H9 (cell line): ENCODE data around the gene ZNF576. TPM values are rescaled to one million over a fixed set of nuclear protein-coding genes. Genes with fewer than 3 reads are reported as not detected.

Source experiments
- DNase-seq: peaks from one replicate; pipeline ENCODE4 v3.0.0-alpha.2; 2017
- H2AFZ ChIP-seq: one replicate; pipeline ENCODE4 v1.6.1; 2013; ENCODE audit warnings: mild to moderate bottlenecking, low read length, control low read depth, moderate library complexity
- H2AK5ac ChIP-seq: 2 replicates; pipeline ENCODE4 v1.6.1; 2013; ENCODE audit warnings: low read length, control low read depth, mixed read lengths; ENCODE audit not compliant: insufficient read length
- H2BK120ac ChIP-seq: one replicate; pipeline ENCODE4 v1.6.1; 2013; ENCODE audit warnings: low read depth, mild to moderate bottlenecking, low read length, control low read depth, inconsistent platforms; ENCODE audit not compliant: poor library complexity, severe bottlenecking
- H2BK12ac ChIP-seq: 2 replicates; pipeline ENCODE4 v1.6.1; 2013; ENCODE audit warnings: low read length, control low read depth, mixed read lengths, low read depth; ENCODE audit not compliant: insufficient read length
- H2BK15ac ChIP-seq: 2 replicates; pipeline ENCODE4 v1.6.1; 2013; ENCODE audit warnings: low read depth, low read length, control low read depth
- H2BK20ac ChIP-seq: one replicate; pipeline ENCODE4 v1.6.1; 2013; ENCODE audit warnings: low read depth, mild to moderate bottlenecking, low read length, control low read depth, inconsistent platforms; ENCODE audit not compliant: poor library complexity, severe bottlenecking
- H2BK5ac ChIP-seq: 2 replicates; pipeline ENCODE4 v1.6.1; 2013; ENCODE audit warnings: low read length, control low read depth, mixed read lengths; ENCODE audit not compliant: insufficient read length
- H3K14ac ChIP-seq: 2 replicates; pipeline ENCODE4 v1.6.1; 2013; ENCODE audit warnings: low read length, control low read depth; ENCODE audit not compliant: insufficient read depth
- H3K18ac ChIP-seq: 2 replicates; pipeline ENCODE4 v1.6.1; 2013; ENCODE audit warnings: low read depth, mild to moderate bottlenecking, mixed read lengths, low read length, control low read depth; ENCODE audit not compliant: insufficient read length
- H3K23ac ChIP-seq: 2 replicates; pipeline ENCODE4 v1.6.1; 2013; ENCODE audit warnings: low read length, control low read depth, mixed read lengths, low read depth; ENCODE audit not compliant: insufficient read length
- H3K23me2 ChIP-seq: 2 replicates; pipeline ENCODE4 v1.6.1; 2013; ENCODE audit warnings: low read depth, mild to moderate bottlenecking, mixed read lengths, low read length, control low read depth; ENCODE audit not compliant: insufficient read length, poor library complexity, severe bottlenecking
- H3K27ac ChIP-seq: 2 replicates; pipeline ENCODE4 v1.5.1; 2013; ENCODE audit warnings: low read length, control low read depth, mixed read lengths, low read depth; ENCODE audit not compliant: insufficient read length
- H3K27me3 ChIP-seq: 2 replicates; pipeline ENCODE4 v1.6.1; 2013; ENCODE audit warnings: low read length, control low read depth, inconsistent platforms; ENCODE audit not compliant: insufficient read depth
- H3K4ac ChIP-seq: 2 replicates; pipeline ENCODE4 v1.6.1; 2013; ENCODE audit warnings: low read depth, mild to moderate bottlenecking, control low read depth, inconsistent platforms, low read length, moderate library complexity
- H3K4me1 ChIP-seq: 2 replicates; pipeline ENCODE4 v1.6.1; 2013; ENCODE audit warnings: low read length, control low read depth, inconsistent platforms; ENCODE audit not compliant: insufficient read depth
- H3K4me2 ChIP-seq: 2 replicates; pipeline ENCODE4 v1.6.1; 2013; ENCODE audit warnings: low read length, control low read depth, mixed read lengths; ENCODE audit not compliant: insufficient read length, insufficient read depth
- H3K56ac ChIP-seq: 2 replicates; pipeline ENCODE4 v1.6.1; 2013; ENCODE audit warnings: low read depth, mild to moderate bottlenecking, mixed read lengths, low read length, control low read depth; ENCODE audit not compliant: insufficient read length
- H3K79me1 ChIP-seq: 2 replicates; pipeline ENCODE4 v1.6.1; 2013; ENCODE audit warnings: low read depth, mild to moderate bottlenecking, moderate library complexity, low read length, control low read depth, inconsistent platforms; ENCODE audit not compliant: insufficient read depth, poor library complexity, severe bottlenecking
- H3K79me2 ChIP-seq: 2 replicates; pipeline ENCODE4 v1.6.1; 2013; ENCODE audit warnings: low read length, control low read depth, inconsistent platforms; ENCODE audit not compliant: insufficient read depth
- H3K9ac ChIP-seq: 2 replicates; pipeline ENCODE4 v1.6.1; 2013; ENCODE audit warnings: low read length, control low read depth, mixed read lengths; ENCODE audit not compliant: insufficient read length; ENCODE audit errors: extremely low read depth
- H3K9me3 ChIP-seq: one replicate; pipeline ENCODE4 v1.6.1; 2013; ENCODE audit warnings: low read depth, low read length, inconsistent platforms; ENCODE audit not compliant: control insufficient read depth
- H3T11ph ChIP-seq: one replicate; pipeline ENCODE4 v1.6.1; 2013; ENCODE audit warnings: mild to moderate bottlenecking, low read length, control low read depth, inconsistent platforms
- H4K20me1 ChIP-seq: one replicate; pipeline ENCODE4 v1.6.1; 2013; ENCODE audit not compliant: control insufficient read depth, insufficient read length, insufficient read depth
- H4K5ac ChIP-seq: 2 replicates; pipeline ENCODE4 v1.6.1; 2013; ENCODE audit warnings: low read depth, mild to moderate bottlenecking, mixed read lengths, low read length, control low read depth; ENCODE audit not compliant: insufficient read length
- H4K8ac ChIP-seq: replicated peaks from 2 replicates; pipeline ENCODE4 v1.6.1; 2013; ENCODE audit warnings: low read length, control low read depth, mixed read lengths, low read depth; ENCODE audit not compliant: insufficient read length
- H4K91ac ChIP-seq: 2 replicates; pipeline ENCODE4 v1.6.1; 2013; ENCODE audit warnings: low read depth, mild to moderate bottlenecking, moderate library complexity, mixed read lengths, low read length, control low read depth; ENCODE audit not compliant: insufficient read length
- H3K27ac Mint-ChIP-seq, 3 experiments: 2 replicates in 2 of 3; 3 replicates in 1 of 3; pipeline ENCODE4 v1.8.0; 2020 to 2021; ENCODE audit warnings: mixed read lengths in 3 of 3, mild to moderate bottlenecking in 1 of 3, moderate library complexity in 1 of 3
- H3K27me3 Mint-ChIP-seq: 2 replicates; pipeline ENCODE4 v1.8.0; 2021; ENCODE audit warnings: low read depth, mild to moderate bottlenecking, moderate library complexity, mixed read lengths
- H3K36me3 Mint-ChIP-seq, 3 experiments: 2 replicates in 2 of 3; 3 replicates in 1 of 3; pipeline ENCODE4 v1.8.0; 2020 to 2021; ENCODE audit warnings: low read depth in 3 of 3, mixed read lengths in 3 of 3; ENCODE audit not compliant: insufficient read depth in 1 of 3
- H3K4me1 Mint-ChIP-seq, 2 experiments: 2 replicates each; pipeline ENCODE4 v1.8.0; 2020; ENCODE audit warnings: mixed read lengths in 2 of 2
- H3K4me3 Mint-ChIP-seq, 2 experiments: 2 replicates in 1 of 2; 3 replicates in 1 of 2; pipeline ENCODE4 v1.8.0; 2020 to 2021; ENCODE audit warnings: mild to moderate bottlenecking in 2 of 2, mixed read lengths in 2 of 2, moderate library complexity in 1 of 2
- H3K9me3 Mint-ChIP-seq, 2 experiments: 2 replicates in 1 of 2; 3 replicates in 1 of 2; pipeline ENCODE4 v1.8.0; 2020; ENCODE audit warnings: mild to moderate bottlenecking in 2 of 2, mixed read lengths in 2 of 2, moderate library complexity in 1 of 2
- CTCF ChIP-seq: fragments of 200-600 bp; sonication (generic); conservative IDR thresholded peaks from 3 replicates; pipeline ENCODE4 v1.8.0; 2021; ENCODE audit warnings: antibody characterized with exemption, mild to moderate bottlenecking
- WGBS: extraction: QIAGEN DNeasy Blood & Tissue Kit; methylation state at CpG from one replicate; pipeline ENCODE4 v1.1.7; 2013; ENCODE audit warnings: missing lambda C conversion rate, low lambda C conversion rate, mixed read lengths; ENCODE audit not compliant: insufficient read length; ENCODE audit errors: extremely low coverage; 5-methylcytosine and 5-hydroxymethylcytosine counted together
- total RNA-seq: library from RNA; stranded (reverse); gene quantifications from 2 replicates; pipeline ENCODE4 v1.2.1, GENCODE V29; 2021

The ZNF576 gene
- total RNA-seq, 1 experiment from 2014 or later: 19.7 TPM

- H2BK15ac ChIP-seq: no peak within 1 kb of the TSS
- no peak within 1 kb of the TSS for H4K8ac ChIP-seq
- H3K9me3 ChIP-seq: no peaks in the 10 kb centered on the region
- peak within 1 kb of the TSS; percentile 61 for H2BK120ac ChIP-seq
- H4K5ac ChIP-seq: peak within 1 kb of the TSS; percentile 44
- H2BK12ac ChIP-seq: no peak within 1 kb of the TSS
- no peaks in the 10 kb centered on the region for H4K20me1 ChIP-seq
- Mint-ChIP-seq H3K27me3 (no peaks in the 10 kb centered on the region), H3K4me3 (peak within 1 kb of the TSS; percentile 83 to 87), H3K36me3 (peaks cover 6 to 16% (median 9%) of the 10 kb centered on the region in 3 experiments; a peak in 6 of 7 replicates), H3K9me3 (no peaks in the 10 kb centered on the region; a peak in 2 of 5 replicates), H3K27ac (peak within 1 kb of the TSS; percentile 99 to 100 (median 100)), H3K4me1 (peaks cover 22 to 34% of the 10 kb centered on the region in 2 experiments)
- peak within 1 kb of the TSS; percentile 46; the same call in 1 of the 2 replicates for H3K4ac ChIP-seq
- H2BK20ac ChIP-seq: no peak within 1 kb of the TSS
- peak; percentile 95 for DNase-seq
- H3K9ac ChIP-seq: peak within 1 kb of the TSS; percentile 79
- peak within 1 kb of the TSS; percentile 75 for H3K4me2 ChIP-seq
- no peak within 1 kb of the TSS for H2BK5ac ChIP-seq
- no peaks in the 10 kb centered on the region for H3K27me3 ChIP-seq
- peak within 1 kb of the TSS; percentile 32 for H4K91ac ChIP-seq
- peaks cover 14% of the 10 kb centered on the region for H3K23me2 ChIP-seq
- no peaks in the 10 kb centered on the region for H3K79me2 ChIP-seq
- H3K18ac ChIP-seq: peak within 1 kb of the TSS; percentile 98
- peak within 1 kb of the TSS; percentile 63 for H3K27ac ChIP-seq
- TF ChIP-seq CTCF: no peak
- no peak within 1 kb of the TSS for H2AK5ac ChIP-seq
- no peaks in the 10 kb centered on the region for H3K79me1 ChIP-seq
- no peak within 1 kb of the TSS for H3K23ac ChIP-seq
- H3K56ac ChIP-seq: peak within 1 kb of the TSS; percentile 11
- no CpG with 5 or more reads among the region's 81 CpGs for WGBS
- H3K4me1 ChIP-seq: no peaks in the 10 kb centered on the region; the same call in 1 of the 2 replicates
- H2AFZ ChIP-seq: no peak within 1 kb of the TSS
- no peak within 1 kb of the TSS for H3T11ph ChIP-seq
- H3K14ac ChIP-seq: peak within 1 kb of the TSS; percentile 97
Observed at GRCh38 chr19:43619262-43620060, 23.1 kb downstream of the ZNF576 start, which contains the start of gene ZNF428. Gene ZNF428, minus strand, starts transcription at chr19:43619629. Its CDS starts 5,325 bp downstream, at chr19:43614304.
